ENCODE measurements around the gene ZNF169. TPM values are rescaled to one million over a fixed set of nuclear protein-coding genes. Genes with fewer than 3 reads are reported as not detected.
"Not testable (repeated sequence)": the region's sequence is repeated elsewhere in the genome, so short reads cannot be mapped to it uniquely, and the experiment has no call there.

The ZNF169 gene
- total and polyA plus RNA-seq, 2 experiments from 2014 or later: 2.4 to 3.1 TPM

DNA sequence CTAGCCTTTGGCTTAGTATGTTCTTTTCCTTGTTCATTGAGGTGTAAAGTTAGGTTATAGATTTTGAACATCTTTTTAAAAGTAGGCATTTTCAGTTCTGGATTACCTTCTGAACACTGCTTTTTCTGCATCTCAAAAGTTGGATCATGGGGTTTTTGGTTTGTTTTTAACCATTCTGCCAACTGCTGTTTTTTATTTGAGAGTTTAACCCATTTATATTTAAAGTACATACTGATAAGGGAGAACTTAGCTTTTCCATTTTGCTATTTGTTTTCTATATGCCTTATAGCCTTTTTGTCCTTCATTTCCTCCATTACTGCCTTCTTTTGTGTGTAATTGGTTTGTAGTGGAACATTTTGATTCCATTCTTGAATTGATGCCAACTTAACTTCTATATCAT, 30.5 kb upstream of the ZNF169 start:
- Histone ChIP-seq H3K4me1 (ENCODE audit: insufficient read depth) (no peaks in the 10 kb centered on the region), H3K9me2 (replicated peaks; ENCODE audit: insufficient read depth) (peaks cover 4% of the 10 kb centered on the region), H3K79me2 (no peaks in the 10 kb centered on the region), H3K4me2 (no peak overlapping the region), H3K27me3 (no peaks in the 10 kb centered on the region), H4K20me1 (ENCODE audit: insufficient read depth, poor library complexity, severe bottlenecking) (no peaks in the 10 kb centered on the region), H3K9me3 (ENCODE audit: low read depth) (no peaks in the 10 kb centered on the region), H2AFZ (no peak overlapping the region), H3K4me3 (no peak overlapping the region), H3K36me3 (replicated peaks; ENCODE audit: insufficient read depth, low read depth) (no peaks in the 10 kb centered on the region), H3K27ac (no peak overlapping the region)
- TF ChIP-seq EZH2phosphoT487 (IDR thresholded peaks at IDR 0.05; ENCODE audit: low read depth, severe bottlenecking, unreplicated experiment) (no peak), EZH2 (IDR thresholded peaks at IDR 0.05; ENCODE audit: borderline replicate concordance) (no peak)
- TF ChIP-seq, protein P1, sequence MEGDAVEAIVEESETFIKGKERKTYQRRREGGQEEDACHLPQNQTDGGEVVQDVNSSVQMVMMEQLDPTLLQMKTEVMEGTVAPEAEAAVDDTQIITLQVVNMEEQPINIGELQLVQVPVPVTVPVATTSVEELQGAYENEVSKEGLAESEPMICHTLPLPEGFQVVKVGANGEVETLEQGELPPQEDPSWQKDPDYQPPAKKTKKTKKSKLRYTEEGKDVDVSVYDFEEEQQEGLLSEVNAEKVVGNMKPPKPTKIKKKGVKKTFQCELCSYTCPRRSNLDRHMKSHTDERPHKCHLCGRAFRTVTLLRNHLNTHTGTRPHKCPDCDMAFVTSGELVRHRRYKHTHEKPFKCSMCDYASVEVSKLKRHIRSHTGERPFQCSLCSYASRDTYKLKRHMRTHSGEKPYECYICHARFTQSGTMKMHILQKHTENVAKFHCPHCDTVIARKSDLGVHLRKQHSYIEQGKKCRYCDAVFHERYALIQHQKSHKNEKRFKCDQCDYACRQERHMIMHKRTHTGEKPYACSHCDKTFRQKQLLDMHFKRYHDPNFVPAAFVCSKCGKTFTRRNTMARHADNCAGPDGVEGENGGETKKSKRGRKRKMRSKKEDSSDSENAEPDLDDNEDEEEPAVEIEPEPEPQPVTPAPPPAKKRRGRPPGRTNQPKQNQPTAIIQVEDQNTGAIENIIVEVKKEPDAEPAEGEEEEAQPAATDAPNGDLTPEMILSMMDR (IDR thresholded peaks at IDR 0.05; ENCODE audit: poor library complexity): no peak
- DNase-seq (ENCODE audit: low spot score): no peak

DNA sequence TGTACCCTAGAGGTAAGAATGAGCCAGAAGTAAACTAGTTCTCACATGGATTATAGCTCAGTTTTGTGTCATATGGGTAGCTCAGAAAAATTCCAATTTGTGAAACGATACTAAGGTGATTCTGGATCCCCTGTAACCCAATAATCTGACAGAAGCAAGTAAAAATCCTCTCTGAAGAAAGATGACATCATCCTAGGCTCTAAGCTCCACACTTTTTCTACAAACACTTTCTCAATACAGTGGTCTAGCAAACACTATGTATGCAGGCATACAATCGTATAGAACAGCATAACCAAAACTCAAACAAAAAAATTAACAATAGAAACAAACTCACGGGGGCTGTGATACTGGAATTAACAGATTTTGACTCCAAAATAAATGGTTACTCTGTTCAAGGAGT, 26.7 kb upstream of the ZNF169 start:
- Histone ChIP-seq H3K4me2 (no peak overlapping the region), H3K27me3 (no peaks in the 10 kb centered on the region), H3K4me1 (ENCODE audit: insufficient read depth) (no peaks in the 10 kb centered on the region), H3K27ac (no peak overlapping the region), H3K4me3 (no peak overlapping the region), H3K79me2 (no peaks in the 10 kb centered on the region), H2AFZ (no peak overlapping the region), H3K9me3 (ENCODE audit: low read depth) (no peaks in the 10 kb centered on the region), H4K20me1 (ENCODE audit: insufficient read depth, poor library complexity, severe bottlenecking) (no peaks in the 10 kb centered on the region), H3K9me2 (replicated peaks; ENCODE audit: insufficient read depth) (no peaks in the 10 kb centered on the region), H3K36me3 (replicated peaks; ENCODE audit: insufficient read depth, low read depth) (no peaks in the 10 kb centered on the region)
- TF ChIP-seq, protein P1 (IDR thresholded peaks at IDR 0.05; ENCODE audit: poor library complexity): no peak
- TF ChIP-seq EZH2phosphoT487 (IDR thresholded peaks at IDR 0.05; ENCODE audit: low read depth, severe bottlenecking, unreplicated experiment): no peak
- TF ChIP-seq EZH2 (IDR thresholded peaks at IDR 0.05; ENCODE audit: borderline replicate concordance): no peak
- 90% methylated on average over 3 of the region's 3 CpGs for WGBS (ENCODE audit: low lambda C conversion rate, missing lambda C conversion rate)
- DNase-seq (ENCODE audit: low spot score): no peak

DNA sequence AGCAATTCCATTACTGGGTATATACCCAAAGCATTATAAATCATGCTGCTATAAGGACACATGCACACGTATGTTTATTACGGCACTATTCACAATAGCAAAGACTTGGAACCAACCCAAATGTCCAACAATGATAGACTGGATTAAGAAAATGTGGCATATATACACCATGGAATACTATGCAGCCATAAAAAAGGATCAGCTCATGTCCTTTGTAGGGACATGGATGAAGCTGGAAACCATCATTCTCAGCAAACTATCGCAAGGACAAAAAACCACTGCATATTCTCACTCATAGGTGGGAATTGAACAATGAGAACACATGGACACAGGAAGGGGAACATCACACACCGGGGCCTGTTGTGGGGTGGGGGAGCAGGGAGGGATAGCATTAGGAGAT, 18.0 kb upstream of the ZNF169 start:
- not testable (repeated sequence) for H3K27ac ChIP-seq; H3K4me2 ChIP-seq; DNase-seq (ENCODE audit: low spot score); H3K36me3 ChIP-seq (replicated peaks; ENCODE audit: insufficient read depth, low read depth); H3K27me3 ChIP-seq; H3K9me2 ChIP-seq (replicated peaks; ENCODE audit: insufficient read depth); H4K20me1 ChIP-seq (ENCODE audit: insufficient read depth, poor library complexity, severe bottlenecking); H3K4me3 ChIP-seq; H2AFZ ChIP-seq; H3K9me3 ChIP-seq (ENCODE audit: low read depth); H3K79me2 ChIP-seq; H3K4me1 ChIP-seq (ENCODE audit: insufficient read depth)
- WGBS (ENCODE audit: low lambda C conversion rate, missing lambda C conversion rate): 95% methylated on average over 4 of the region's 4 CpGs

DNA sequence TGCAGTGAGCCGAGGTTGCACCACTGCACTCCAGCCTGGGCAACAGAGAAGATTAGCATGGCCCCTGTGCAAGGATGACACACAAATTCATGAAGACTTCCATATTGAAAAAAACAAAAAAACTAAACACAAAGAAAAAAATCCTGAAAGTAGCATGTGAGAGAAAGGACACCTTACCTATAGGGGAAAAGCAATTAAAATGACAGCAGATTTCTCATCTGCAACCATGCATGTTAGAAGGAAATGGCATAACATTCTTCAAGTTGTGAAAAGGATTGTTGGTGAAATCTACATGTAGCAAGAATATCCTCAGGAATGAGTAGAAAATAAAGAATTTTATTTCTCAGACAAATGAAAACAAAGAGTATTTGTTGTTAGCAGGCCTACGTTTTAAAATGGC, 13.4 kb upstream of the ZNF169 start:
- H3K4me1 ChIP-seq (ENCODE audit: insufficient read depth): no peaks in the 10 kb centered on the region
- H3K9me3 ChIP-seq (ENCODE audit: low read depth): no peaks in the 10 kb centered on the region
- no peaks in the 10 kb centered on the region for H4K20me1 ChIP-seq (ENCODE audit: insufficient read depth, poor library complexity, severe bottlenecking)
- H3K4me2 ChIP-seq: no peak overlapping the region
- no peaks in the 10 kb centered on the region for H3K79me2 ChIP-seq
- no peaks in the 10 kb centered on the region for H3K27me3 ChIP-seq
- H3K9me2 ChIP-seq (replicated peaks; ENCODE audit: insufficient read depth): no peaks in the 10 kb centered on the region
- no peak overlapping the region for H2AFZ ChIP-seq
- H3K27ac ChIP-seq: no peak overlapping the region
- no peak overlapping the region for H3K4me3 ChIP-seq
- no peak for TF ChIP-seq EZH2phosphoT487 (IDR thresholded peaks at IDR 0.05; ENCODE audit: low read depth, severe bottlenecking, unreplicated experiment)
- TF ChIP-seq, protein P1 (IDR thresholded peaks at IDR 0.05; ENCODE audit: poor library complexity): no peak
- no peak for TF ChIP-seq EZH2 (IDR thresholded peaks at IDR 0.05; ENCODE audit: borderline replicate concordance)
- DNase-seq (ENCODE audit: low spot score): no peak
- no peaks in the 10 kb centered on the region for H3K36me3 ChIP-seq (replicated peaks; ENCODE audit: insufficient read depth, low read depth)
- 69% methylated on average over 2 of the region's 2 CpGs for WGBS (ENCODE audit: low lambda C conversion rate, missing lambda C conversion rate)

All from hepatocyte (in vitro differentiated cells).